Activated T-cell treated with anti-CD3 and anti-CD28 coated beads for 24 hours (primary cell): ENCODE data around the gene SLC35G6.
A peak's percentile ranks its signal among the peaks of the same experiment; 100 is the strongest.
"Not testable (repeated sequence)": the region's sequence is repeated elsewhere in the genome, so short reads cannot be mapped to it uniquely, and the experiment has no call there.

Experiments
- DNase-seq: peaks from one replicate; pipeline ENCODE4 v3.0.0-alpha.2; 2020; ENCODE audit warnings: low read depth

The SLC35G6 gene

GRCh38 chr17:7481275-7481674 lies at the start of gene SLC35G6:
SLC35G6 (plus strand) TSS chr17:7481446; CDS start chr17:7481517, 71 bp downstream.
- not testable (repeated sequence) for DNase-seq

- DNase-seq = no peak
These were observed 49.0 kb upstream of the SLC35G6 start for GRCh38 chr17:7432296-7432695.

DNA sequence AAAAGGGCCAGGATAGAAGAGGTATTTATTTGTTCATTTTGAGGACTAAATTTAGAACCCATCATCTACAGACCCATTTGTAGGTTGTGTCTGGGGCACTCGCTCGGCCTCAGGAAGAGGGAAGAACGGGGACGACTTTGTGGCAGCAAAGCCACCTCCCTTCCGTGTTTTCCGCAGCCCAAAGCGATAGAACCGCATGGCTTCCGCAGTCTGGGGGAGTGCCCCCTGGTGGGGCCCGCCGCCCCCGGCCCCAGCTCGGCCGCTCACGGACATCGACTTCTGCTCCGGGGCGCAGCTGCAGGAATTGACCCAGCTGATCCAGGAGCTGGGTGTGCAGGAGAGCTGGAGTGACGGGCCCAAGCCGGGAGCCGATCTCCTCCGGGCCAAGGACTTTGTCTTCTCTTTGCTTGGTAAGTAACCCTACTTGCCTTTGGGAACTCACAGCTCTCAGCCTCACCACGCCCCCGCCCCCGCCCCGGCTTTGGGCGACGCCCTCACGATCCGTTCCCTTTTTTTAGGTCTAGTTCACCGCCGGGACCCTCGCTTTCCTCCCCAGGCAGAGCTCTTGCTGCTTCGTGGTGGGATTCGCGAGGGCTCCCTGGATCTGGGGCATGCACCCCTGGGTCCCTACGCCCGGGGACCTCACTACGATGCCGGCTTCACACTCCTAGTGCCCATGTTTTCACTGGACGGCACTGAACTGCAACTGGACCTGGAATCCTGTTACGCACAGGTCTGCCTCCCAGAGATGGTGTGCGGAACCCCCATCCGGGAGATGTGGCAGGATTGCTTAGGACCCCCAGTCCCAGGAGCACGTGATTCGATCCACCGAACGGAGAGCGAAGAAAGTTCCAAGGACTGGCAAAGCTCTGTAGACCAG lies 45.3 kb upstream of the SLC35G6 start:
- DNase-seq = peak; percentile 23

GRCh38 chr17:7436556-7437368 lies 44.5 kb upstream of the SLC35G6 start:
- peak; percentile 69 for DNase-seq

DNA sequence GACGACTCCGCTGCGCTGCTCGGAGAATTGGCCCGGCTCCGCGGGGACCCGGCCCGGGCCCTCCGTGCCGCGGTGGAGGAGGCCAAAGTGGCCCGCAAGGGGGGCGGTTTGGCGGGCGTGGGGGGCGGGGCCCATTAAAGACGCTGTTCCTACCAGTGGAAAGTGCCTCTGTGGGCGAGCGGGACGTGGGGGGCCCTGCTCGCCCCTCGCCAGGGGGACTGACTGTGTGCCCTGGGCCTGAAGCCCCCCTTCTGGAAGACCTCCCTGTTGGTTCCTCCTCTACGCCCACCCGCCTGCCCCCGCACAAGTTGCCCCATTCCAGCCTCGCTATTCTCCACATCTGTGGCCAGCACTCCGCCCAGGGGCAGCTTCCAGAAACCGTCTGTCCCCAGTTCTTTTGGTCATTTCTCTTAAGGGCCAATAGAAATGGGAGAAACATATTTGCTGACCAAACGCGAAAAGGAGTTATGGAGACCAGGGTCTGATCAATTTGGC lies 43.8 kb upstream of the SLC35G6 start:
- DNase-seq = no peak

GRCh38 chr17:7437950-7438614 lies 43.2 kb upstream of the SLC35G6 start:
- DNase-seq = peak; percentile 32

GRCh38 chr17:7438656-7439460 lies 42.4 kb upstream of the SLC35G6 start:
- DNase-seq = no peak

DNA sequence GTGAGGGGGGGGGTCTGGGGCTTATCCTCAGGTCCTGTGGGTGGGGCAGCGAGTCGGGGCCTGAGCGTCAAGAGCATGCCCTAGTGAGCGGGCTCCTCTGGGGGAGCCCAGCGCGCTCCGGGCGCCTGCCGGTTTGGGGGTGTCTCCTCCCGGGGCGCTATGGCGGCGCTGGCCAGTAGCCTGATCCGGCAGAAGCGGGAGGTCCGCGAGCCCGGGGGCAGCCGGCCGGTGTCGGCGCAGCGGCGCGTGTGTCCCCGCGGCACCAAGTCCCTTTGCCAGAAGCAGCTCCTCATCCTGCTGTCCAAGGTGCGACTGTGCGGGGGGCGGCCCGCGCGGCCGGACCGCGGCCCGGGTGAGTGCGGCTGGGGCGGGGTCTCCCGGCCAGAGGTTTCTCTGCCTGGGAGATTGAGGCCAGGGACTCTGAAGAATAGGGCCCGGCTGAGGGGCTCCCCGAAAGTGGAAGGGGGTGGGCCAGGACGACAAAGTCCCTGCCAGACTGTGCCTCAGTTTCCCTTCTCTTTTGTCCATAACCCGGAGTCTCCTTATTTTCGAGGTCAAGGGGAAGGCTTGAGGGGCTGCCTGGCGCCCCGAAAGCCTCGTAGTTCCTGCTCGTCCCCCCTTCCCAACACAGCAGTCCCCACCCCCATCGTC lies 41.7 kb upstream of the SLC35G6 start, which contains the start of gene FGF11:
Gene FGF11, plus strand, starts transcription at position 51 of the 651 bp plus-strand sequence. Its CDS starts 109 bp downstream, at position 160.
- no peak for DNase-seq

GRCh38 chr17:7440113-7440833 lies 41.0 kb upstream of the SLC35G6 start:
- DNase-seq = no peak

- DNase-seq = no peak
These were observed 40.4 kb upstream of the SLC35G6 start for GRCh38 chr17:7440834-7441195.

DNA sequence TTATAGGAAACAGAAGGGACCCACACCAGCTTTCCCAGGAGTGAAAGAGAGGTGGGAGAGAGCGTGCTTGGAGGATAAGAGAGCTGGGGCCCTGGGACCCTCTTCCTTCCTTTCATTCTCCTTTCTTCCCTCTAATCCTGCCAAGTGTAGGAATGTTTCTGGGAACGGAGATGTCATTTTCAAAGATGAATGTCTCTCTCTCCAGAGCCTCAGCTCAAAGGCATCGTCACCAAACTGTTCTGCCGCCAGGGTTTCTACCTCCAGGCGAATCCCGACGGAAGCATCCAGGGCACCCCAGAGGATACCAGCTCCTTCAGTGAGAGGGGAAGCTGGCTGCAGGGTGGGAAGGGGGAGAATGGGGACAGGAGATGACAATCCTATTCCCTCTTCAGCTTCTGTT lies 40.0 kb upstream of the SLC35G6 start:
- no peak for DNase-seq

- DNase-seq = no peak
These were observed 39.1 kb upstream of the SLC35G6 start for GRCh38 chr17:7442142-7442541.

DNA sequence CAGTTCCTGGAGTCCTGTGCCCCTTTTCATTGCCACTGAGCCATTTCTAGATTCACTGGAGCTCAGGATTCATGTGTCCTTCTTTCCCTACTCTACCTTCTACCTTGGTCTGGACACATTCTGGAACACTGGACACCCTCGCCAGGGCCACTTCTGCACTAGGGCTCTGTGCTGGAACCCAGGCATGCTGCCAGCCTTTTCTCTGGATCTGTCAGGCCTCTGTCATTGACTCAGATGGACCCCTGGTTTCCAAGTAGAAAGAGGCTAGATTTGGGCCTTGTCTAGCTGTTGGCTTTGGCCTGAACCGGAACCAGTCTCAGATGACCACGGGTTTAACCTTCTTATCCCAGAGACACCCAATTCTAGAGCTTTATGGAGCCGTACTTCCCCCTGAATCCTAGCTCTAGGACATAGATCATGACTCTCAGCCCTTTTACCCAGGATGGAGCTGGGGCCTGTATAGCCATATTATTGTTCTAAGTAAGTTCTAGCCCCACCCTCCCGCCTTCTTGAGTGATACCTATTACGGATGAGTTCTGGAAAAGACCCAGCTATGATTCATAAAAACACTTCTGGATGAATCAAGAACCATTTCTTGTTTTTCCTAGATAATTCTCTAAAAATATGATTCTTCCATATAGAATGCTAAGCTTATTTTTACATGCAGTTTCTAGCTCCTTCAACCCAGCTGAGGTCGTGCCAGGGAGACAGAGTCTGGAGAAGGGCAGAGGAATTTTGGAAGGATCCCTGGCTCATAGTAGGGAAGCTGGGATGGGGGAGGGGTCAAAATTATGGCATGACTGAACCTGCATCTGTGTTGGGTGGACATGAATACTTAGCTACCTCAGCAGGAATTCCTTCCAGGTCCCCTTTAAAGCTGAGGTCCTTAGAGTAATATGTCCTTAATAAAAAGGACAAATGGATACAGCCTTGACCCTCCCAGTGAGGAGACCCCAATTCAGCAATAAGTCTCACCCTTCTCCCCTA lies 37.5 kb upstream of the SLC35G6 start:
- no peak for DNase-seq

- no peak for DNase-seq
These were observed 36.3 kb upstream of the SLC35G6 start, which contains the start of gene CHRNB1 for GRCh38 chr17:7444682-7445618. CHRNB1 (plus strand) TSS chr17:7445061; CDS start chr17:7445128, 67 bp downstream.

DNA sequence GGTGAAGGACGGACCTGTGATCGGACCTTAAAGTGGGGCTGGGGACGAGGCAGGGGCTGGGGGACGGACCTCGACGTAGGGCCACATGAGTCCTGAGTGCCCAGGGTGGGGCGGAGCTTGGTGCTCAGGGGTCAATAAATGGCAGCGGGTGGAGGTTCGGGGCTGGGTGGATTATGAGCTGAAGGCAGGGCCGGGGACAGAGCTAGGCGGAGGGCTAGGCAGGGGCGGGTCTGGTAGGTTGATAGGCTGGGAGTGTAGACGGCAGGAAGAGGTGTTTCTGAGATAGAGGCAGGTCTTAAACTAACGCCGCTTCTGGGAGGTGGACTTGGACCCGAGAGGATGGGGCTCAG lies 35.7 kb upstream of the SLC35G6 start:
- DNase-seq = no peak

DNA sequence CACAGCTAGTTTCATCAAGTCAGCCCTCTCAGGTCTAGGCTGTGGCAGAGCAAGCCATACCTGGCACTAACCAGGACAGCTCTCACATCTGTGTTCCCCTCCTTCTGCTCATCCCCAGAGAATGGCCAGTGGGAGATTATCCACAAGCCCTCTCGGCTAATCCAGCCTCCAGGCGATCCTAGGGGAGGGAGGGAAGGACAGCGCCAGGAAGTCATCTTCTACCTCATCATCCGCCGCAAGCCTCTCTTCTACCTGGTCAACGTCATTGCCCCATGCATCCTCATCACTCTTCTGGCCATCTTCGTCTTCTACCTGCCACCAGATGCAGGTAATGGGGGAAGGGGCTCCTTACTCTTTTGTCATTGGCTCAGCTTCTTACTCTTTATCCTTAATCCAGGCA lies 32.8 kb upstream of the SLC35G6 start:
- DNase-seq = no peak

DNA sequence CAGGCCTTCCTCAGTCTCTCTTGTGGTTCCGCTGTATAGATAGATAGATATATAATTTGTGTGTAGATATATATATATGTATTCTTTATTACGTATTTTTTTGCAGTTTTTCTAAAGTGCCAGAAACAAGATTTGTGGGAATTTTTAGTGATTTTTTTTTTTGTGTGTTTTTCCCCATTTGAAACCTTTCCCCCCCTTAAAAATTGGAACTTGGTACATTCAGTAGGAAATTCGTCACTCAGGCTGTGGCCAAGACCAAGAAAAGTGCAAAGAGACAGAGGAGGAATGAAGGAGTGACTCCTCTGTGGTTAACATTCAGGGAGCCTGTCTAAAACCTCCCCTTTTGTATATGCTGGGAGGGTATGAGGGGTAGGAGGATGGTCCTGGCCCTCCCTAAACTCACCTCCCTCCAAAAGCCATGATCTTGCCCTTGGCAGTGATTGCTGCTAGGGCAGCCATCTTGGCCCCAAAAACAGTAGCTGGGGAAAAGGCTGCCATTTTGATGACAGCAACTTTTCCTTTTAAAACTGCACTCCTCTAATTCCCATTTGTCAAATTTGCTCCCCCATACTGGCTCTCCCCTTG lies 21.2 kb upstream of the SLC35G6 start:
- DNase-seq = no peak
